Measurements from ENCODE around the gene PRC1. TPM values are rescaled to one million over a fixed set of nuclear protein-coding genes. Genes with fewer than 3 reads are reported as not detected.

Gene PRC1
- total and polyA plus RNA-seq, 2 of the 13 experiments (the other 11 are each of a cell fraction or from before 2014, with no cell fraction given): 137 to 162 TPM

DNA sequence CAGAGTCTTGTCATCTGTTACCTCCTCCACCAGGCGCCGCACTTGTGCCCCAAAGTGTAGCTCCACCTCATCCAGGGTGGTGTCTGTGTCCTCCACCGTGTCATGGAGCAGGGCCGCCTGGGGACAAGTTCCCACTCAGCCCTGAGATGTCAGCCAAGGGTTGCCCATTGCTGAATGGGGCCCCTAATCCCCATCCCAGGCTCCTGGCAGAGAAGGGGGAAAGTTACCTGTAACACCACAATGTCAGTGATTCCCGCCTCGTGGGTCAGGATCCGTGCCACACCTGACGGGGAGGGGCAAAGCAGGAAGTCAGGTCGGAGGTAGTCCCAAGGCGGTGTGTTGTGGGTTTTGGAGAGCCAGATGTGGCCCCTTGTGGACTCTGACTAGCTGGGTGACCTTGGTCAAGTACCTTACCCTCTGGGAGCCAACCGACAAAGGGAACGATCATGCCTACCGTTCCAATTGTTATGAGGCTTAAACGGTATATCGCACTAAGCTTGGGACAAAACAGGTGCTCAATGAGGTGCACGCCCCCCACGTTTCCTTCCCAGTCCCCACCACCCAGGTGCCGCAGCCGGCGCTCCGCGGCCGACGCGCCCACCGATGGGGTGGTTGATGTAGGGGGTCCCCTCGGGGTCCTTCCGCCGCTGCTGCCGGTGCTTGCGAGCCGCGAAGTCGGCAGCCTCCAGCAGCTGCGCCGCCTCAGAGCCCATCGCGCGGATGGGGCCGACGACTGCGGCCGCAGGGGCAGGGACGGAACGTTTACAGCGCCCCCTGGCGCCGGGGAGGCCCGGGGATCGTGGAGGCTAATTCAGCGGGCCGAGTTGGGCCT lies 62.3 kb downstream of the PRC1 start, which contains the start of gene HDDC3 (continued):
- TF ChIP-seq ONECUT2 (CRISPR knock-in tag; IDR thresholded peaks at IDR 0.05): no peak
- TF ChIP-seq, protein P1, sequence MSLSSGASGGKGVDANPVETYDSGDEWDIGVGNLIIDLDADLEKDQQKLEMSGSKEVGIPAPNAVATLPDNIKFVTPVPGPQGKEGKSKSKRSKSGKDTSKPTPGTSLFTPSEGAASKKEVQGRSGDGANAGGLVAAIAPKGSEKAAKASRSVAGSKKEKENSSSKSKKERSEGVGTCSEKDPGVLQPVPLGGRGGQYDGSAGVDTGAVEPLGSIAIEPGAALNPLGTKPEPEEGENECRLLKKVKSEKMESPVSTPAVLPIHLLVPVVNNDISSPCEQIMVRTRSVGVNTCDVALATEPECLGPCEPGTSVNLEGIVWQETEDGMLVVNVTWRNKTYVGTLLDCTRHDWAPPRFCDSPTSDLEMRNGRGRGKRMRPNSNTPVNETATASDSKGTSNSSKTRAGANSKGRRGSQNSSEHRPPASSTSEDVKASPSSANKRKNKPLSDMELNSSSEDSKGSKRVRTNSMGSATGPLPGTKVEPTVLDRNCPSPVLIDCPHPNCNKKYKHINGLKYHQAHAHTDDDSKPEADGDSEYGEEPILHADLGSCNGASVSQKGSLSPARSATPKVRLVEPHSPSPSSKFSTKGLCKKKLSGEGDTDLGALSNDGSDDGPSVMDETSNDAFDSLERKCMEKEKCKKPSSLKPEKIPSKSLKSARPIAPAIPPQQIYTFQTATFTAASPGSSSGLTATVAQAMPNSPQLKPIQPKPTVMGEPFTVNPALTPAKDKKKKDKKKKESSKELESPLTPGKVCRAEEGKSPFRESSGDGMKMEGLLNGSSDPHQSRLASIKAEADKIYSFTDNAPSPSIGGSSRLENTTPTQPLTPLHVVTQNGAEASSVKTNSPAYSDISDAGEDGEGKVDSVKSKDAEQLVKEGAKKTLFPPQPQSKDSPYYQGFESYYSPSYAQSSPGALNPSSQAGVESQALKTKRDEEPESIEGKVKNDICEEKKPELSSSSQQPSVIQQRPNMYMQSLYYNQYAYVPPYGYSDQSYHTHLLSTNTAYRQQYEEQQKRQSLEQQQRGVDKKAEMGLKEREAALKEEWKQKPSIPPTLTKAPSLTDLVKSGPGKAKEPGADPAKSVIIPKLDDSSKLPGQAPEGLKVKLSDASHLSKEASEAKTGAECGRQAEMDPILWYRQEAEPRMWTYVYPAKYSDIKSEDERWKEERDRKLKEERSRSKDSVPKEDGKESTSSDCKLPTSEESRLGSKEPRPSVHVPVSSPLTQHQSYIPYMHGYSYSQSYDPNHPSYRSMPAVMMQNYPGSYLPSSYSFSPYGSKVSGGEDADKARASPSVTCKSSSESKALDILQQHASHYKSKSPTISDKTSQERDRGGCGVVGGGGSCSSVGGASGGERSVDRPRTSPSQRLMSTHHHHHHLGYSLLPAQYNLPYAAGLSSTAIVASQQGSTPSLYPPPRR (CRISPR knock-in tag; IDR thresholded peaks at IDR 0.05; ENCODE audit: borderline replicate concordance): no peak; the same call in 1 of the 2 replicates
- peak; percentile 40; the same call in 1 of the 2 replicates for TF ChIP-seq HOXA5 (CRISPR knock-in tag; IDR thresholded peaks at IDR 0.05)
- TF ChIP-seq ZNF761 (CRISPR knock-in tag; conservative IDR thresholded peaks at IDR 0.05): no peak
- no peak for TF ChIP-seq ZNF781 (CRISPR knock-in tag; IDR thresholded peaks at IDR 0.05; ENCODE audit: borderline replicate concordance, not compliant biosample characterization)
- TF ChIP-seq, protein P2, sequence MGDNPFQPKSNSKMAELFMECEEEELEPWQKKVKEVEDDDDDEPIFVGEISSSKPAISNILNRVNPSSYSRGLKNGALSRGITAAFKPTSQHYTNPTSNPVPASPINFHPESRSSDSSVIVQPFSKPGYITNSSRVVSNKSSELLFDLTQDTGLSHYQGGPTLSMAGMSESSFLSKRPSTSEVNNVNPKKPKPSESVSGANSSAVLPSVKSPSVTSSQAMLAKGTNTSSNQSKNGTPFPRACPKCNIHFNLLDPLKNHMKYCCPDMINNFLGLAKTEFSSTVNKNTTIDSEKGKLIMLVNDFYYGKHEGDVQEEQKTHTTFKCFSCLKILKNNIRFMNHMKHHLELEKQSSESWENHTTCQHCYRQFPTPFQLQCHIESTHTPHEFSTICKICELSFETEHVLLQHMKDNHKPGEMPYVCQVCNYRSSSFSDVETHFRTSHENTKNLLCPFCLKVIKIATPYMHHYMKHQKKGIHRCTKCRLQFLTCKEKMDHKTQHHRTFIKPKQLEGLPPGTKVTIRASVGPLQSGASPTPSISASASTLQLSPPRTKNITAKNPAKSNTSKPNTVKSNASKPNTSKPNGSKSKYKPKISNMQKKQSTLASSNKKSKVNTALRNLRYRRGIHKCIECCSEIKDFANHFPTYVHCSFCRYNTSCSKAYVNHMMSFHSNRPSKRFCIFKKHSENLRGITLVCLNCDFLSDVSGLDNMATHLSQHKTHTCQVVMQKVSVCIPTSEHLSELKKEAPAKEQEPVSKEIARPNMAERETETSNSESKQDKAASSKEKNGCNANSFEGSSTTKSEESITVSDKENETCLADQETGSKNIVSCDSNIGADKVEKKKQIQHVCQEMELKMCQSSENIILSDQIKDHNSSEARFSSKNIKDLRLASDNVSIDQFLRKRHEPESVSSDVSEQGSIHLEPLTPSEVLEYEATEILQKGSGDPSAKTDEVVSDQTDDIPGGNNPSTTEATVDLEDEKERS (CRISPR knock-in tag; IDR thresholded peaks at IDR 0.05): 0 out of 2 replicates have a peak, but pooled peaks have one; percentile 14
- peak; percentile 52 for TF ChIP-seq NCOA2 (CRISPR knock-in tag; IDR thresholded peaks at IDR 0.05)

Measured in HepG2 (cell line).